ENCODE results near the gene PLEKHA4. TPM values are rescaled to one million over a fixed set of nuclear protein-coding genes. Genes with fewer than 3 reads are reported as not detected.

The PLEKHA4 gene
- total RNA-seq, 2 experiments from 2014 or later: 8.1 to 8.4 TPM

DNA sequence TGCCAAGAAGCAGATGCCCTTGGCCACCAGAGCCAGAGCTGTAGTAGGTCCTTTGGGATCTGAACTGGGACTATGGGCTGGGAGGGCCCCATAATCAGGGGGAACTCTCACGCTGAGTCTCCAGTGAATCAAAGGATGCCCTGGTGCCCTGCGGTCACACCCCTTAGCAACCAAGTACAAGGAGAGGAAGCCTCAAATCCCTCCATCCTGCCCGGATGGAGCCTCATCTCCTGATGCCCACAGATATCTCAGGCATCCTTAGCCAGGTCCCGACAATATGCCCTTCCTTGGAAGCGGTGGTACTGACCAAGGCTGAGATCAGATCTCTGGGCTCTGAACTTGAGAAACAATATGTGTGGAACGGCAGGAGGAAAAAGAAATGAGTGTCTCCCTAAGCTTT lies 1.7 kb downstream of the PLEKHA4 start:
- Histone ChIP-seq H3K4me2 (ENCODE audit: low read length) (no peak overlapping the region; the same call in 1 of the 2 replicates), H4K20me1 (ENCODE audit: insufficient read depth, low read length) (no peaks in the 10 kb centered on the region), H3K9me2 (ENCODE audit: insufficient read depth, low read length) (no peaks in the 10 kb centered on the region), H3K36me3 (ENCODE audit: insufficient read depth, low read length) (no peaks in the 10 kb centered on the region), H3K9me3 (ENCODE audit: low read length) (no peaks in the 10 kb centered on the region), H2AFZ (ENCODE audit: low read length) (peak overlapping the region; percentile 59; the same call in 1 of the 2 replicates), H3K4me3 (ENCODE audit: low read depth, low read length, poor library complexity, severe bottlenecking) (no peak overlapping the region), H3K4me1 (ENCODE audit: insufficient read depth, low read length, poor library complexity, severe bottlenecking) (peaks cover 26% of the 10 kb centered on the region), H3K27ac (ENCODE audit: low read depth, low read length, poor library complexity, severe bottlenecking) (no peak overlapping the region), H3K79me2 (ENCODE audit: insufficient read depth, low read depth, low read length) (no peaks in the 10 kb centered on the region)
- DNase-seq (ENCODE audit: low spot score): no peak
- intact Hi-C loops (cut with micrococcal nuclease; ENCODE audit: unreplicated experiment): no loop called here
- ChIA-PET POLR2A (no interaction called here), CTCF (ENCODE audit: unreplicated experiment) (no interaction called here)
- TF ChIP-seq EZH2phosphoT487 (IDR thresholded peaks at IDR 0.05; ENCODE audit: borderline replicate concordance, low read depth, low read length): no peak
- TF ChIP-seq, protein P1, sequence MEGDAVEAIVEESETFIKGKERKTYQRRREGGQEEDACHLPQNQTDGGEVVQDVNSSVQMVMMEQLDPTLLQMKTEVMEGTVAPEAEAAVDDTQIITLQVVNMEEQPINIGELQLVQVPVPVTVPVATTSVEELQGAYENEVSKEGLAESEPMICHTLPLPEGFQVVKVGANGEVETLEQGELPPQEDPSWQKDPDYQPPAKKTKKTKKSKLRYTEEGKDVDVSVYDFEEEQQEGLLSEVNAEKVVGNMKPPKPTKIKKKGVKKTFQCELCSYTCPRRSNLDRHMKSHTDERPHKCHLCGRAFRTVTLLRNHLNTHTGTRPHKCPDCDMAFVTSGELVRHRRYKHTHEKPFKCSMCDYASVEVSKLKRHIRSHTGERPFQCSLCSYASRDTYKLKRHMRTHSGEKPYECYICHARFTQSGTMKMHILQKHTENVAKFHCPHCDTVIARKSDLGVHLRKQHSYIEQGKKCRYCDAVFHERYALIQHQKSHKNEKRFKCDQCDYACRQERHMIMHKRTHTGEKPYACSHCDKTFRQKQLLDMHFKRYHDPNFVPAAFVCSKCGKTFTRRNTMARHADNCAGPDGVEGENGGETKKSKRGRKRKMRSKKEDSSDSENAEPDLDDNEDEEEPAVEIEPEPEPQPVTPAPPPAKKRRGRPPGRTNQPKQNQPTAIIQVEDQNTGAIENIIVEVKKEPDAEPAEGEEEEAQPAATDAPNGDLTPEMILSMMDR (conservative IDR thresholded peaks at IDR 0.05; ENCODE audit: low read length): no peak
- no TSS peak for BruUV-seq (replicated peaks)

DNA sequence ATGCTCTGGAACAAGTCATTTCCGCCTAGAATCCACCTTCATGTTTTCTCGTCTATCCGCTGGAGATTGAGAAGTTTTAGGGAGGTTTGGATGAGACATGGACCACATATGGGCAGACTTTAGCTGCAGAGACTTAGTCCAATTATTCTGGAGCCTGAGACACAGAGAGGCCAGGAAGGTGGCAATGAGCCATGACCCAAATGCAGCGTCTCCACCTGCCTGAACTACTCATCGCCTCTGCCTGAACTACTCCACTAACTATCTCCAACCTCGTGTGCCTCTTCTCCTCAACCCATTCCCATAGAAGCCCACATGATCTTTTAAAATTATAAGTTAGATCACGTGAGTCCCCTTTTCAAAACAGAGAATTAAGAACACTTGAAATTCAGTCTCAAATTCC lies 5.6 kb downstream of the PLEKHA4 start:
- BruUV-seq (replicated peaks): no TSS peak
- Histone ChIP-seq H3K79me2 (ENCODE audit: insufficient read depth, low read depth, low read length) (no peaks in the 10 kb centered on the region), H4K20me1 (ENCODE audit: insufficient read depth, low read length) (no peaks in the 10 kb centered on the region), H3K9me2 (ENCODE audit: insufficient read depth, low read length) (no peaks in the 10 kb centered on the region), H3K36me3 (ENCODE audit: insufficient read depth, low read length) (no peaks in the 10 kb centered on the region), H3K27ac (ENCODE audit: low read depth, low read length, poor library complexity, severe bottlenecking) (no peak overlapping the region), H3K4me2 (ENCODE audit: low read length) (no peak overlapping the region), H3K4me1 (ENCODE audit: insufficient read depth, low read length, poor library complexity, severe bottlenecking) (peaks cover 29% of the 10 kb centered on the region), H2AFZ (ENCODE audit: low read length) (no peak overlapping the region), H3K4me3 (ENCODE audit: low read depth, low read length, poor library complexity, severe bottlenecking) (no peak overlapping the region), H3K9me3 (ENCODE audit: low read length) (no peaks in the 10 kb centered on the region)
- no peak for DNase-seq (ENCODE audit: low spot score)
- ChIA-PET POLR2A (no interaction called here), CTCF (ENCODE audit: unreplicated experiment) (no interaction called here)
- TF ChIP-seq, protein P1 (conservative IDR thresholded peaks at IDR 0.05; ENCODE audit: low read length): no peak
- no peak for TF ChIP-seq EZH2phosphoT487 (IDR thresholded peaks at IDR 0.05; ENCODE audit: borderline replicate concordance, low read depth, low read length)
- intact Hi-C loops (cut with micrococcal nuclease; ENCODE audit: unreplicated experiment): no loop called here

DNA sequence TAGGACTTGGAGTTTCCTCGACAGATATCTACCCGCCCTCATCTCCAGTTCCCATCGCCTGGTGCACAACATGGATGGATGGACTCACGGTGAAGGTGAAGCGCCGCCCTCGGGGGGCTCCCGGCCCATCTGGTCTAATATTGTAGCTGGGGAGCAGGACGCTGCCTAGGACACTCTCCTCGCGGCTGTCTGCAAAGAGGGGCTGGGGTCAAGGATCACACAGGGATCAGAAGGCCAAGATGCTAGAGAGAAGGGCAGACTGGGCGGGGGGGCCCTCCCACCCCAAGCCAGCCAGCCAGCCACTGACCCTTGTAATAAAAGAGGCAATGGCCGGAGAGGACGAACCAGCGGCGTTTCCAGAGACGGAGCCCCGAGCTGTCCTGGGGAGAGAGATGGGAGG lies 7.1 kb downstream of the PLEKHA4 start:
- Histone ChIP-seq H3K4me3 (ENCODE audit: low read depth, low read length, poor library complexity, severe bottlenecking) (no peak overlapping the region), H3K79me2 (ENCODE audit: insufficient read depth, low read depth, low read length) (no peaks in the 10 kb centered on the region), H3K4me2 (ENCODE audit: low read length) (no peak overlapping the region), H2AFZ (ENCODE audit: low read length) (no peak overlapping the region), H3K9me3 (ENCODE audit: low read length) (no peaks in the 10 kb centered on the region), H3K9me2 (ENCODE audit: insufficient read depth, low read length) (no peaks in the 10 kb centered on the region), H3K36me3 (ENCODE audit: insufficient read depth, low read length) (no peaks in the 10 kb centered on the region), H3K4me1 (ENCODE audit: insufficient read depth, low read length, poor library complexity, severe bottlenecking) (peaks cover 17% of the 10 kb centered on the region), H3K27ac (ENCODE audit: low read depth, low read length, poor library complexity, severe bottlenecking) (no peak overlapping the region), H4K20me1 (ENCODE audit: insufficient read depth, low read length) (no peaks in the 10 kb centered on the region)
- ChIA-PET POLR2A (no interaction called here), CTCF (ENCODE audit: unreplicated experiment) (interaction anchor here (0.7 kb wide), 1 partner anchor 101 kb away, joined by 5 read pairs; no protein-coding TSS in a partner anchor)
- DNase-seq (ENCODE audit: low spot score): no peak
- no TSS peak for BruUV-seq (replicated peaks)
- TF ChIP-seq EZH2phosphoT487 (IDR thresholded peaks at IDR 0.05; ENCODE audit: borderline replicate concordance, low read depth, low read length): no peak
- TF ChIP-seq, protein P1 (conservative IDR thresholded peaks at IDR 0.05; ENCODE audit: low read length): no peak
- intact Hi-C loops (cut with micrococcal nuclease; ENCODE audit: unreplicated experiment): no loop called here

Data from OCI-LY7 (cell line).